ENCODE data around the gene SLC12A3.

- TF ChIP-seq CTCF (IDR thresholded peaks at IDR 0.05) (no peak), EP300 (IDR thresholded peaks at IDR 0.05) (no peak), POLR2AphosphoS5 (IDR thresholded peaks at IDR 0.05) (no peak), POLR2A (IDR thresholded peaks at IDR 0.05) (no peak)
Measured at GRCh38 chr16:56847173-56847910, 17.7 kb upstream of the SLC12A3 start.
